ENCODE data around the gene PLEKHO2. TPM values are rescaled to one million over a fixed set of nuclear protein-coding genes. Genes with fewer than 3 reads are reported as not detected.

The PLEKHO2 gene
- total and polyA plus RNA-seq, 2 of the 13 experiments (the other 11 are each of a cell fraction or from before 2014, with no cell fraction given) = 3.8 to 4.8 TPM

GRCh38 chr15:64903326-64903950 lies 61.7 kb downstream of the PLEKHO2 start:
- FAIRE-seq = no peak
- POLR2A ChIA-PET = no interaction called here

More at GRCh38 chr15:64903326-64903950, 61.7 kb downstream of the PLEKHO2 start:
- Histone ChIP-seq H4K20me1 (ENCODE audit: insufficient read depth, low read length) (no peaks in the 10 kb centered on the region), H3K4me3 (replicated peaks in 1 of 3; ENCODE audit: insufficient read depth in 1 of 3, low read depth in 2 of 3, low read length in 3 of 3) (no peak overlapping the region), H3K79me2 (ENCODE audit: insufficient read depth, low read length) (no peaks in the 10 kb centered on the region), H3K27ac (ENCODE audit: extremely low read length, insufficient read depth, low read length) (no peak overlapping the region), H3K4me2 (ENCODE audit: low read depth, low read length) (no peak overlapping the region), H2AFZ (ENCODE audit: low read length) (no peak overlapping the region), H3K27me3 (ENCODE audit: control insufficient read depth in 1 of 2, insufficient read depth in 2 of 2, low read length in 2 of 2) (peaks cover 0 to under 1% of the 10 kb centered on the region in 2 experiments; a peak in 1 of 5 replicates), H3K36me3 (replicated peaks in 1 of 2; ENCODE audit: control insufficient read depth in 1 of 2, insufficient read depth in 2 of 2, low read length in 2 of 2) (no peaks in the 10 kb centered on the region), H3K4me1 (ENCODE audit: insufficient read depth, low read length) (peaks cover 4% of the 10 kb centered on the region; the same call in 1 of the 2 replicates), H3K9ac (ENCODE audit: insufficient read depth, low read depth, low read length) (no peak overlapping the region), H3K9me3 (ENCODE audit: low read length) (peaks cover 13% of the 10 kb centered on the region)
- DNase-seq (ENCODE audit: low spot score) (no peak), ATAC-seq (no peak)
- intact Hi-C loops (cut with micrococcal nuclease; ENCODE audit: unreplicated experiment) = no loop called here
- TF ChIP-seq, protein P1, sequence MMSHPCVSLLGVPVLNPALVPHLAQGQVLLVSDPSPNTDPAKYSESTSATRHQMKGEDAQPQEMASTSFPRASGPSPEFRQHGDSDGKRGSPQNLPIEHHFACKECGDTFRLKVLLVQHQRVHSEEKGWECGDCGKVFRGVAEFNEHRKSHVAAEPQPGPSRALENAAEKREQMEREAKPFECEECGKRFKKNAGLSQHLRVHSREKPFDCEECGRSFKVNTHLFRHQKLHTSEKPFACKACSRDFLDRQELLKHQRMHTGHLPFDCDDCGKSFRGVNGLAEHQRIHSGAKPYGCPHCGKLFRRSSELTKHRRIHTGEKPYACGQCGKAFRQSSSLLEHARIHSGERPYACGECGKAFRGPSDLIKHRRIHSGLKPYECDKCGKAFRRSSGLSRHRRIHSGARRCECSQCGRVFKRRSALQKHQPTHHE (CRISPR knock-in tag; IDR thresholded peaks at IDR 0.05; ENCODE audit: borderline replicate concordance) = no peak
- TF ChIP-seq NFRKB (IDR thresholded peaks at IDR 0.05) = no peak
- no peak for TF ChIP-seq ZNF329 (CRISPR knock-in tag; IDR thresholded peaks at IDR 0.05; ENCODE audit: low read depth)
- TF ChIP-seq, protein P2, sequence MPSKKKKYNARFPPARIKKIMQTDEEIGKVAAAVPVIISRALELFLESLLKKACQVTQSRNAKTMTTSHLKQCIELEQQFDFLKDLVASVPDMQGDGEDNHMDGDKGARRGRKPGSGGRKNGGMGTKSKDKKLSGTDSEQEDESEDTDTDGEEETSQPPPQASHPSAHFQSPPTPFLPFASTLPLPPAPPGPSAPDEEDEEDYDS (CRISPR knock-in tag; IDR thresholded peaks at IDR 0.05) = no peak
- no peak for TF ChIP-seq MLLT10 (CRISPR knock-in tag; IDR thresholded peaks at IDR 0.05)
- no peak for TF ChIP-seq ZNF747 (CRISPR knock-in tag; IDR thresholded peaks at IDR 0.05; ENCODE audit: borderline replicate concordance)
- no peak for TF ChIP-seq ZNF501 (CRISPR knock-in tag; IDR thresholded peaks at IDR 0.05)
- TF ChIP-seq ZBTB4 (CRISPR knock-in tag; IDR thresholded peaks at IDR 0.05; ENCODE audit: borderline replicate concordance) = no peak
- no peak for TF ChIP-seq MTF2 (CRISPR knock-in tag; IDR thresholded peaks at IDR 0.05; ENCODE audit: borderline replicate concordance)
- in situ Hi-C loops (cut with HindIII; ENCODE audit: extremely low pct_ligation_motif_present, low pct_unique_long_range_greater_than_20kb) = no loop called here
- CTCF ChIA-PET (ENCODE audit: low intra/inter-chr PET ratio, low total read pairs) = no interaction called here
- WGBS (ENCODE audit: low lambda C conversion rate) = 39% methylated on average over 4 of the region's 4 CpGs
- BruUV-seq (replicated peaks) = no TSS peak
